ENCODE measurements around the gene MARVELD1. TPM values are rescaled to one million over a fixed set of nuclear protein-coding genes. Genes with fewer than 3 reads are reported as not detected.
A peak's percentile ranks its signal among the peaks of the same experiment; 100 is the strongest.

MARVELD1 gene
- total and polyA plus RNA-seq, 2 of the 13 experiments (the other 11 are each of a cell fraction or from before 2014, with no cell fraction given) = not detected

GRCh38 chr10:97686962-97687784 lies 26.4 kb upstream of the MARVELD1 start, which contains the start of gene AVPI1 (continued):
- TF ChIP-seq RBFOX2 (IDR thresholded peaks at IDR 0.05; ENCODE audit: low read depth, low read length) (peak; percentile 97), ZNF605 (CRISPR knock-in tag; IDR thresholded peaks at IDR 0.05) (peak; percentile 62; the same call in 1 of the 2 replicates), ZNF230 (CRISPR knock-in tag; IDR thresholded peaks at IDR 0.05) (no peak), NFE2 (CRISPR knock-in tag; IDR thresholded peaks at IDR 0.05) (no peak), E2F2 (CRISPR knock-in tag; IDR thresholded peaks at IDR 0.05; ENCODE audit: borderline replicate concordance) (peak; percentile 89; the same call in 1 of the 2 replicates), ZFP36 (IDR thresholded peaks at IDR 0.05; ENCODE audit: borderline replicate concordance, low read depth, low read length, partially characterized antibody) (no peak), PITX1 (CRISPR knock-in tag; IDR thresholded peaks at IDR 0.05) (peak; percentile 55), TFDP1 (CRISPR knock-in tag; IDR thresholded peaks at IDR 0.05; ENCODE audit: borderline replicate concordance) (peak; percentile 96; the same call in 1 of the 2 replicates), PHF20 (CRISPR knock-in tag; IDR thresholded peaks at IDR 0.05) (no peak; the same call in 1 of the 2 replicates), ZNF318 (CRISPR knock-in tag; IDR thresholded peaks at IDR 0.05) (peak; percentile 80; the same call in 1 of the 2 replicates), SNAPC5 (CRISPR knock-in tag; IDR thresholded peaks at IDR 0.05; ENCODE audit: borderline replicate concordance) (peak; percentile 56; the same call in 1 of the 2 replicates), TBP (CRISPR knock-in tag; IDR thresholded peaks at IDR 0.05) (no peak; the same call in 1 of the 2 replicates), ZNF619 (CRISPR knock-in tag; IDR thresholded peaks at IDR 0.05) (peak; percentile 97; the same call in 1 of the 2 replicates), ZNF816 (CRISPR knock-in tag; IDR thresholded peaks at IDR 0.05; ENCODE audit: borderline replicate concordance) (no peak), CBX1 (IDR thresholded peaks at IDR 0.05; ENCODE audit: low read depth) (peak; percentile 1), ZSCAN22 (CRISPR knock-in tag; IDR thresholded peaks at IDR 0.05) (no peak), CENPBD1 (CRISPR knock-in tag; IDR thresholded peaks at IDR 0.05; ENCODE audit: borderline replicate concordance, low read depth) (no peak; the same call in 1 of the 2 replicates), MIER2 (CRISPR knock-in tag; IDR thresholded peaks at IDR 0.05) (0 out of 2 replicates have a peak, but pooled peaks have one; percentile 2)

All from HepG2 (cell line).